NCI-H2171 treated with DMSO at 0.1 percent for 48 hours (cell line): Measurements from ENCODE around the gene ELOVL6.
"Not testable (repeated sequence)": the region's sequence is repeated elsewhere in the genome, so short reads cannot be mapped to it uniquely, and the experiment has no call there.

ENCODE experiments used
- DNase-seq: peaks from one replicate; lab custom pipeline; 2025; lab: John Stamatoyannopoulos, UW

The ELOVL6 gene

DNA sequence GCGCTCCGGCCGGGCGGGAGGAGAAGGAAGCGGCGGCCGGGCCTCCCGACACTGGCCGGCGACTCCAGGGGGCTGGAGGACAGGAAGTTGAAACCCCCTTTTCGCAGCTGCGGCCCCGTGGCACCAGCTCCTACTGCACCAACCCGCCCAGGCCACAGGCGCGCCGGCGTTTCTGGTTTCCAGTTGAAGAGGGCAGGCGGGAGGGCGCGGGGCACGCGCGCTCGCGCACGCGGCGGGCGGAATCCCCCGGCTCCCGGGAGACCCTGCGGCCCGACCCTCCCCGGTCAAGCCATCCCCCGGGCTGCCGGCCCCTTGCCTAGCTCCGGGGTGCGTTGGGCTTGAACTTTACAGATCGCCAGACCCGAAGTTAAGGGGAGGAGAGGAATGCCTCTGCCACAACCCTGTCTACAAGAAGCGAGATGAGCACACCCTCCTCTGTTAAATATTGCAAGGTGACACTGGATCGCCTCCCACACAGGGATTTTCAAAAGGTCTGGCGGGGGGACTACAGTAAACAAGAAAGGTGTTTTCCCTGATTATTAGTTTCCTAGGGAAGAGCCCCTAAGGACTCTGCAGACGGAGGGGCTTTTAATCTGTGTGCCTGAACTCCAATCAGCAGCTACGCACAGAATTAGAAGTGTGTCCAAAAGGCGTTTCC is 1.4 kb downstream of the ELOVL6 start:
- DNase-seq, result no peak

DNA sequence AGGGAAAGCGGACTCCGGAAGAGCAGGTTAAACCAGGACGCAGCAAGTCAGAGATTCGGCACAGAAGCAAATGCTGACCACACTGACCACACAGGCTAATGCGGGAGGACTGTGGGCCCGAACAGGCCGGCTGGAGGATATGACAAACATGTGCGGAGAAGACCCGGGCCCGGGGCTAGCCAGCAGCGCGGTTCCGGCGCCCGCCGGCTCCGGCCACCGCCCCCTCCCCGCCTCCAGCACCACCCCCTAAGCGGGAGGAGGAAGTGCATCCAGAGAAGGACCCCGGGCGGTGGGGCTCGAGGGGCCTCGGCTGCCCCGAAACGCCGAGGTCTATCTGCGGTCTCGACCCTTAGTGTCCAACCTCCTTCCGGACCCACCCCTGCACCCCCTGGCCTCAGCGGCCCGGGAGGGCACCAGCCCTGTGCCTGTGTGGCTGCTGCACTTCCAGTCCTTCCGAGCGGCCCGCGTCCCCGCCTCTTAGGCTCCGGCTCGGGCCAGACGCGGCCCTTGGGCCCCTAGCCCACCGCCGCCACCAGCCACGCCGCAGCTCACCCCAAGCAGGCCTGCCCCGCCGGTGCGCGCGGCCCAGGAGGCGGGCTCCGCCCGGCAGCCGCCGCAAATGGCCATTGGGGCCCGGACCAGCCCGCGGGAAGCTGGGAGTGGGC is 2.1 kb downstream of the ELOVL6 start:
- no peak for DNase-seq

DNA sequence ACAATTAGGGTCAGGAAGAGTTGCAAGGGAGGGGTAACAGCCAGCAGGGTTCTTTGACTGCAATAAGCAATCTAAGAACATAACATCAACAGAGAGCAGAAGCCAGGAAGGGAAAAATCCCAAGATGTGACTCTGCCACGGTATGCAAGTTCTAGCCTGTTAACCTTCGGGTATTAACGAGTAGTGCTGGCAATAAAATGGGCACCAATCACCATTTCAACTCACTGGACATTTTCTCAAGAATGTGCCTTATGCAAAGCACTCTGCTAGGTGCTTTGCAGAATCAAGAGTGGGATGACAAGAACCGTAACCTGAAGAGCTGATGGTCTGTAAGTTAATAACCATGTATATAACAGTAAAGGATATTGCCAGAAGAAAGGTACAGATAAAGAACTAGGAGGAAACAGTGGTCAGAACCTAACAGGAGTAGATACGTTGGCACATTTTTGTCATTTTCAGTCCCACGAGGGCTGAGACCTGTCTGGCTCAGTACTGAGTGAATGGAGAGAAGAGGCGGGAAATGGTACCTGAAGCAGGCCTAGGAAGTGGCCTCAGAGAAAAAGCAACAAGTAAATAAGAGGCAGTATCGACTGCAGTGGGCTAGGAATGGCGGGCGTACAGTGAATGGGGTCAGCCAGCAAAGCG is 2.7 kb downstream of the ELOVL6 start:
- DNase-seq, result no peak

DNA sequence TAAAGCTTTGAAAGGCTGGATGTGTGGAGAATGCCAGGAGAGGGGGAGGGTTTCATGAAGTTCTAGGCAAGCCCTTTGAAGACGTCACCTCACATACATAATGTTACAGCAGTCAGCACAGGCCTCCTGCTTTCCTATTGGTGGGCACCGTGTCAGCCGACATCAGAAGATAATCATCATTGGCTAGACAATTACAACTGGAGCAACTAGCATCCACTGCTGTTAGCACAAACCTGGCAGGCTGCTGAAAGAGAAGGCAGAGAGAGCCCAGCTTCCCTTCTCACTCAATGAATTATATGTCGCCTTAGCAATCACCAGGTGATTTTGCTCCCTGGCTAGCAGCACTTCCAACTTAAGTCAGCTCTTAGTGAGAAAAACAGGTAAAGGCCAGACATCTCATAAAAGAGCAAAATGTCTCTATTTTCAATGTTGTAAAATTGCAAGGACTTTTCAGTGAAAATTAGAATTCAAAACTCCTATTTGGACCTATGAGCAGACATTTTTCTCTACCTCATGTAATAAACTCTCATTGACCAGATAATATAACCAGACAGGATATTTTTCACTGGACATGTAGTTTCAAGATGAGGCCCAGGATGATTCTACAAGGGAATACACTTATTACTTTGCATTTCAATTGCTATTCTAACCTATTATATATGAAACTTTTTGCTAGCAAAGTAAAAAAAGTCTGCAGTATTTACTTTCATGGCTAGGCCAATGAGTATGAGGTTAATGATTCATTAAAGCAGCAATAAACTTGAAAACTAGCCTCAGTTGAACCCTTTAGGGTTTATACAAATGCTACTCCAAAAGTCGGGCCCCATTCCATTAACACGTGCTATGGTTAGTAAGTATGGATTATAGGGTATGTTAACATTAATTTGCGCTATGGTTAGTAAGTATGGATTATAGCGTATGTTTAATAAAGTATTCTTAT is 4.3 kb downstream of the ELOVL6 start:
- peak; percentile 28 for DNase-seq

DNA sequence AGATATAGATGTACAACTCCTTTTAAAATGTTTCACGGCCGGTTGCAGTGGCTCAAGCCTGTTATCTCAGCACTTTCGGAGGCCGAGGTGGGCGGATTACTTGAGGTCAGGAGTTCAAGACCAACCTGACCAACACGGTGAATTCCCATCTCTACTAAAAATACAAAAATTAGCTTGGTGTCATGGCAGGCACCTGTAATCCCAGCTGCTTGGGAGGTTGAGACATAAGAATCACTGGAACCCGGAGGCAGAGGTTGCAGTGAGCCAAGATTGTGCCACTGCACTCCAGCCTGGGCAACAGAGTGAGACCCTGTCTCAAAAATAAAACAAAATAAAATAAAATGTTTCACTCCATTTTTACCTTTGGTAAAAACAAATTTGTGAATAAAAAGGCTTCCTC is 5.1 kb downstream of the ELOVL6 start:
- not testable (repeated sequence) for DNase-seq

DNA sequence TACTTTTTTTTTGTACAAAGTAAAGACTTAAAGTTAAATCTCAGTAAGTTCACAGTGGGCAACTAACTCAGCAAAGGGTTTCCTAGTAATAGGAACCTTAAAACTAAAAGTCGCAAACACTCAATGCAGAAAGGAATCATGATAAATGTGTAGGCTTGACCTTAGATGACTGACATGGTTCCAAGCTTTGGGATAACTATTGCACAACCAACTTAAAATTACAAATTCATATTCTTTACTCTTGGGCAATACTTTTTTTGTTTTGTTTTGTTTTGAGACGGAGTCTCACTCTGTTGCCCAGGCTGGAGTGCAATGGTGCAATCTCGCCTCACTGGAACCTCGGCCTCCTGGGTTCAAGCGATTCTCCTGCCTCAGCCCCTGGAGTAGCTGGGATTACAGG is 8.2 kb downstream of the ELOVL6 start:
- no peak for DNase-seq

DNA sequence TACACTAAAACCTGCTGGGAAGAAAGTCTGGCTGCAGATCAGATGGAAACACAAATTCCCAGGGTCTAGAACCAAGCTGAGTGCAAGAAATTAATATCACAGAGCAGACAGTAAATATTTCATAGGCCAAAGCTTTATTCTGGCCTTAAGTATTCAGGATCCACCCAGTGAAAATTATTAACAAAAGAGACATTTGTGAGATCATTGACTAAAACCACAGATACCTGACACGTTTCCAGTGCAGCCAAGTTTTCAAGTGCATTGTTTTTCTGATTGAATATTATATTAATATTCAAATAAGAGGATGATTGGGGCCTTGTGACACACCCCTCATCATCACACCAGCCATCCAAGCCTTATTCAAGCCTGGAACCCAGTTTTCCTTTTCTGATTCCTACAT is 10.3 kb downstream of the ELOVL6 start:
- DNase-seq, result no peak

DNA sequence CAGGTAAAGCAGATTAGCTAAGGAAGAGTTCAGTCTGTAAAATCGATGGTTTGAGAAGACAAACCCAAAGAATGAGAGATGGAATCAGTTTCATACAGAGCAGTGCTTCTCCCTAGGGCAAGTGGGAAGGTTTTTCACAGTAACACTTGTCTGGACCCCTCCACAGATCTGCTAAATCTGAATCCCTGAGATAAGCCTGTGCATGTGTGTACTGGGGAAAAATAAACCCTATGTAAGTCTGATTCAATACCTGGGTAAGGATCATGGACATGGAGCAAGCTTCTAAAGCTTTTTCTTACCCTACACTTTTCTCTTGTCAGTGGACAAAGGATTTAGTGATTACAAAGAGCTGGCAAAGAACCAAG is 13.6 kb downstream of the ELOVL6 start:
- DNase-seq, result no peak

DNA sequence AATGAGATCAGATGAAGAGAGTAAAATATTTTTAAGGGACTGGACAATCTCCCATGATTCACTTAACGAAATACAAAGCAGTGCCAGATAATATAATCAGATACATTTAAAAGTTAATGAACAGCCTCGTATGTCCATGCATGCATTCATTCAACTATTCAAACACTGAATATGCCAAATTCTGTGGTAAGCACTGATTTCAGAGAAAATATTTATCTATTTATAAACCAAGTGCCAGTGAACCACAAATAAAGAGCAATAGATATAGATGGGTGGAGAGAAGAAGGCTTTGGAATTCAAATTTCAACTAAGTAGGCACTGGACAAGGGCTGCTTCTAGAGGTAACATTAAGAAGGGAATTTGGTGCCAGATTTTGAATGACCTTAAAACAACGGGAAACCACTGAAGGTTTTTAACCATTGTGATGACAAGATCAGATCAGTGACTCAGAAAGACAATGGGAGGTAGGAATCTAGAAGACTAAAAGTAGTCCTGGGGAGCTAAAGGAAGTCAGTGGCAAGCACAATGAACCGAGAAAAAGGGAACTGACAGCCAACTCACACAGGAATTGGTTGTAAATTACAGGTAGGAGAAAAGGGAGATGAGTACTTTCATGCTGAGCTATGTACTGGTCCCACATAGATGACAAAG is 14.2 kb downstream of the ELOVL6 start:
- no peak for DNase-seq

DNA sequence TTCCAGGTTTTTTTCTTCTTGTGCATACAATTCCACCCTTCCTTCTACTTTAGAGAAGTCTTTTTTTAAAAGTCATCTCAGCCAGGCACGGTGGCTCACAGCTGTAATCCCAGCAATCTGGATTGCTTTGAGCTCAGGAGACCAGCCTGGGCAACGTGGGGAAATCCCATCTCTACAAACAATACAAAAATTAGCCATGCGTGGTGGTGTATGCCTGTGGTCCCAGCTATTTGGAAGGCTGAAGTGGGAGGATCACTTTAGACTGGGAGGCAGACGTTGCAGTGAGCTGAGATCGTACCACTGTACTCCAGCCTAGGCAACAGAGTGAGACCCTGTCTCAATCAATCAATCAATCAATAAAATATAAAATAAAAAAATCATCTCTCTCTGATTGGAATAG is 14.8 kb downstream of the ELOVL6 start:
- DNase-seq, result no peak

DNA sequence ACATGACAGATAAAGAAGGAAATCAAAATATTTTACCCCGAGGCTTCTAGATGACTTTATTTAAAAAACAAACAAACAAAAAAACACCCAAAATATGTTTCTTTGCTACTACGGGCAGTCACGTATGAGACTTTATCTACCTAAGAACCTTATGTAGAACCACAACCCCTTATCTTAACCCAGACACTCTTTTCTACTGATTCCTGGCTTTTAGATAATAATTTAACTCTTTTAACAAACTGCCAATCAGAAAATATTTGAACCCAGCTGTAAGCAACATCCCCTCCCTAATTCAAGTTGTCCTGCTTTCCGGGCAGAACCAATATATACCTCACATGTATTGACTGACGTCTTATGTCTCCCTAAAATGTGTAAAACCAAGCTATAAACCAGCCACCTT is 15.4 kb downstream of the ELOVL6 start:
- no peak for DNase-seq

DNA sequence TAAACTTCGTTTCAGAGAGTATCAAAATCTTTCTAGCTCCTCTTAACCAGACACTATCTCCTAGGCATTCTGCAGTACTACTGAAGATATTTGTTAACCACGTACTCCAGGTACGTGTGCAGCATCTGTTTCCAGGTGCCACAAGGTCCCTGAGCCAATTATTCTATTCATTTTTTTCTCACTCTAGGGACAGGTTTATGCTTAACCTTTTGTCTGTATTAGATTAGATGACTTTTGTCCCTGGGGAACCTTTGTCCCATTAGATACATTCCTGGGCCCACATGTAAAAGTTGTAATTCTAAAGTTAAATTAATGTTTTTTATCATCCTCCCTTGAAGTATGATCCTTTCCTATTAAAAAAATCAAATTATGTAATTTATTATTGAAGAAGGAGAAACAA is 16.5 kb downstream of the ELOVL6 start:
- no peak for DNase-seq

DNA sequence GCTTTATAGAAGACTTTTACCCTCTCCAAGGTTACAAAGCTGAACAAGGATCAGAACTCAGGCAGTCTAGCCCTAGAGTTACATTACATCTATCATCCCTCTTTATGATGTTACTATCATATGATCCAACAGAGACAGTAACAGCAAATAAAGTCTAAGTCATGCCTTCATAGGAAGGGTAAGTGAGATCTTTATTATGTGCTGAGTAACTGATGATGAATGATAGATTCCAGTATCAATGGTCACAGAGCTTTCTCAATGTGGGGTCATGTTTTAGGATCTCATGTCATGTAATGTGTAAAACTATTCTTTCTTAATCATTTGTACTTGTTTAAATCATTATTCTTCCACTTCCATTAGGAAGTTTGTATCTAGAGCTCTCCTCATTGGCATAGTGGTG is 22.8 kb downstream of the ELOVL6 start:
- DNase-seq, result no peak

DNA sequence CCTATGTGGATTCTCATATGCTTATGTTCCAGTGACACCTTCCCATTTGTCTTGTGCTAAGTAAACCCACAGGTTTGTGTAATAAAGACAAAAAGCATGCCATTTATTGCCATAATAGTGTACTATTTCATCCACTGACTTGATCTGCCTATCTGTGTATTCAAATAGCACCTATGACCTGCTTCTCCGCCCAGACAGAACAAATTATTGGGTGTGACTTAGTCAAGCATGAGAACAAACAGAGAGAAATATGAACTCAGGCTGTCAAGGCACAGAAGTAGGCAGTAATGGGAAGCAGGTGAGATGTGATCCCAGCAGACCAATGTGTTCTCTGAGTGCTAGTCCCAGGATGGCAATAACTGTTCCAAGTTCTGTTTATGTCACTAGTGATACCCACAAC is 25.4 kb downstream of the ELOVL6 start:
- peak; percentile 43 for DNase-seq

DNA sequence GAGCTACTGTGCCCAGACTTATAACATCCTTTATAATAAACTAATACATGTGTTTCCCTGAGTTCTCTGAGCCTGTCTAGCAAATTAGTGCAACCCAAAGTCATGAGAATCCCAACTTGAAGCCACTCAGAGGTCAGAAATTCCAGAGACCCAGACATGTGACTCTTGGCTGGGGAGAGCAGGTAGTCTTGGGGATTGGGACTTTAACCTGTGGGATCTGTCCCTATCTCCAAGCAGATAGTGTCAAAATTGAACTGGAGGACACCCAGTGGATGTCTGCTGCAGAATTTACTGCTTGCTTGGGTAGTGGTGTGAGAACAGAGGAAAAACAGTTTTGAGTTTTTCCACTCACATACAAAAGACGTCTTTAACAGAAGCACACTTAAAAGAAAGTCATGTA is 26.4 kb downstream of the ELOVL6 start:
- no peak for DNase-seq

DNA sequence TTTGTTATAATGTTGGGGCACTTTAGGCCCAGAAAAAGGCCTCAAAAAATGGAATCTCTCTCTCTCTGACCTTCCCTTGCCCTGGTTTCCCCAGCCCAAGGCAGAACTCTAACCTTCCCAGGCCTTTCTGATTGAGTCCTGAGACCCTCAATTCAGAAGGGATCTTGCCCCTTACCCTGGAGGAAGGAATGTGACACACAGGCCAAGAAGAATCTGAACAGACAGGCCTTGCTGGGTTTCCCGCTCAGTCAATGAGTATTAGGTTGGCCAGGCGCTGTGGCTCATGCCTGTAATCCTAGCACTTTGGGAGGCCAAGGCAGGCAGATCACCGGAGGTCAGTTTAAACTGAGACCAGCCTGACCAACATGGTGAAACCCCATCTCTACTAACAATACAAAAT is 27.6 kb downstream of the ELOVL6 start:
- DNase-seq, result no peak

DNA sequence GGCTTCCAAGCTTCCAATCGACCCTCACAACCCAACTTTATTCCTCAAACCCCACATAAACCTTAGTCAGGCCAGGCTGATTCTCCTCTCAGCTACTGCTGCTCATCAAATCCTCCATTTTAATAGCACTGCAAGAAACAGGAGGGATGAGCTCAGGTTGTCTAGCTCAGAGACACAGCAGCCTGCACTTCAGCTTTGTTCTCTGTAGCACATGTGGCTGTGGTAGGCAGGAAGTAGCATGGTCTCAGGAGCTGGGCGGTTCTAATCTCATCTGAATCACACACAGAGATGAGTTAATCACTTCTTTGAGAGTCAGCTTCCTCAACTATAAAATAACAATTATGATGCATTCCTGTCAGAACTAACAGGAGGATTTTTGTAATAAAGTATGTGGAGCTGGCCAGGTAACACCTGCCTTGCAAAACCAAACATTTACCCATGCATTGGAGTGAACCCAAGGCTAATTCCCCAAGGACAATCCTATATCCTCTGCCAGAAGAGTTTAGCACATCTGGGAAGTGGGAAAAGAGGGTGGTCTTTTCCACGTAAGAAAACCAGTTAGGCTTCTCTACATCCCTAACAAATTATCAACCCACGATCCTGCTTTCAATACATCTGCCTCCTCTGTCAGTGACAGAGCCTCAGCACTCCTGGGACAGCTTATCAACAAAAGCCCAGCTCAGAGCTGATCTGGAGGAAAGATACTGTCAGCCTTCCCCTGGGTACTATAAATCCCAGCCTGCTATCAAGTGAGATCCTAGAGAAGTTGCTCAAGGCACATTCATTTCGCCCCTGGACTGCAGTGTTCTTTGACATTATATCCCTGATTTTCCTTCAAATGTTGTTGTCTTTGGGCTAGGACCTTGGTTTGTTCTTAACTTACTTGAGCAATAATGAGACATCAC is 32.8 kb downstream of the ELOVL6 start:
- DNase-seq, result no peak

DNA sequence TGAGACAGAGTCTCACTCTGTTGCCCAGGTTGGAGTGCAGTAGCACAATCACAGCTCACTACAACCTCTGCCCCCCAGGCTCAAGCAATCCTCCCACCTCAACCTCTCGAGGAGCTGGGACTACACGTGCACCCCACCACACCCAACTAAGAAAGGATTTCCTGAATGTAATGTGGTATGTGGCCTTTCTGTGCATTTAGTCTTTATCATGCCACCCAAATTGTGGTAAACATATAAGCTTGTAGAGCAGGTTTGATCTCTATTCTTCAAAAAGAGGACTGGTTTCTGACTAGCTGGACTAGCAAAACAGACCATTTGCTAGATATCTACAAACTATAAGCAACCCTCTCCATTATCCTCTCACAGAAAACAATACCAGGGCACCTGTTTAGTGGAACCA is 33.6 kb downstream of the ELOVL6 start:
- DNase-seq, result no peak

DNA sequence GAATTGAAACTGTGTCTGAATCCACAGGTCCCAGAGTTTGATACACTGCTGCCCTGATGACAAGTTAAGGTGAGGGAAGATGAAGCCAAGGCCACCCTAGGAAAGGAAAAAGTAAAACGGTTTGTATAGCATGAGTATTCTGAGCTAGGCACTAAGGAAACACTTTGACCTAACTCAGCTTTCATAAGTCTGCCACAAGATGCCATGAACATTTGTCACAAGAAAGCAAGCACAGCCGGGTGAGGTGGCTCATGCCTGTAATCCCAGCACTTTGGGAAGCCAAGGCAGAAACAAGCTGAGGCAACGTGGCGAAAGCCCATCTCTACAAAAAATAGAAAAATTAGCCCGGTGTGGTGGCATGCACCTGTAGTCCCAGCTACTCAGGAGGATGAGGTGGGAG is 34.2 kb downstream of the ELOVL6 start:
- DNase-seq, result no peak

DNA sequence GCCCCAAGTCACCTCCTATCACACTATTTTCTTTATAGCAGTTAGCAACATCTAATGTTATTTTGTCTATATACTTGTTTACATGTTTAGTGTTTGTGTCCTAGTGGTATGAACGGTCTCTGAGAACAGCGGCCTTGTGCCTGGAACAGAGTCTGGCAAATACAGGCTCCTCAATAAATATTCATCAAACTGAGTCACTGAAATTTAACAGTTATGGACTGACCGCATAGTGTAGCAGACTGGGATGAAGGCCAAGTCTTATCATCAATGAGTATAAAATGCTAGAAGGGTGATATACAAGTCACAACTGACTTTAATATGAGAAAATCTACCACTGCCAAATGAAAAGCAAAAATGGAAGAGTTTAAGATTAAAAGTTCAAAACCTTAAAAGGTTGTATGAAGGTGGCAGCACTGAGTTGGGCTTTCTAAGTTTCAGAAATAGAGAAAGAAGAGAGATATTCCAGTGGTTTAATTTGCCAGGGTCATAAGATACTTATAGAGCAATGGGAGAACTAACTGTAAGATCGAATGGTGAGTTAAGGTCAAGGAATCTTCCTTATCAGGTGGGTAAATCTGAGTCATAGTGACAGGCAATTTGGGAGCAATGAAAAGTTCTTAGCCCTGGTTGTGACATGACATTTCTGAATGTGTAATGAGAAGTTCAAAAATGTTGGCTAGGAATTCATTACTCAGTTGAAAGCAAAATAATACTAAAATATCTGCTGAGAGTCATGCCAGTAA is 34.9 kb downstream of the ELOVL6 start:
- no peak for DNase-seq
